ENCODE measurements around the gene SAMD1.

The SAMD1 gene

GRCh38 chr19:14090509-14091080 is at the start of gene SAMD1:
Gene SAMD1, minus strand, starts transcription at chr19:14090751.
- DNase-seq (ENCODE audit: low read depth, low spot score) = no peak
- peak within 1 kb of the TSS; percentile 23 for H3K27ac ChIP-seq

GRCh38 chr19:14139944-14140343 is 49.4 kb upstream of the SAMD1 start:
- H3K27ac ChIP-seq = no peak overlapping the region
- DNase-seq (ENCODE audit: low read depth, low spot score) = no peak

GRCh38 chr19:14138576-14139265 is 48.2 kb upstream of the SAMD1 start:
- peak overlapping the region; percentile 88 for H3K27ac ChIP-seq
- no peak for DNase-seq (ENCODE audit: low read depth, low spot score)

- DNase-seq (ENCODE audit: low read depth, low spot score) = peak; percentile 99
- peak within 1 kb of the TSS; percentile 88 for H3K27ac ChIP-seq
Observed at GRCh38 chr19:14136509-14137281, 46.1 kb upstream of the SAMD1 start, which contains the start of gene ASF1B. Gene ASF1B, minus strand, starts transcription at chr19:14136589. Its CDS starts 133 bp downstream, at chr19:14136456.

- no peak for DNase-seq (ENCODE audit: low read depth, low spot score)
- H3K27ac ChIP-seq = no peak overlapping the region
Observed at GRCh38 chr19:14135985-14136508, 45.5 kb upstream of the SAMD1 start.

GRCh38 chr19:14135355-14135754 is 44.8 kb upstream of the SAMD1 start:
- no peak for DNase-seq (ENCODE audit: low read depth, low spot score)
- H3K27ac ChIP-seq = no peak overlapping the region

- no peak overlapping the region for H3K27ac ChIP-seq
- no peak for DNase-seq (ENCODE audit: low read depth, low spot score)
Observed at GRCh38 chr19:14127929-14128509, 37.5 kb upstream of the SAMD1 start.

- DNase-seq (ENCODE audit: low read depth, low spot score) = no peak
- H3K27ac ChIP-seq = no peak overlapping the region
Observed at GRCh38 chr19:14127176-14127575, 36.6 kb upstream of the SAMD1 start.

GRCh38 chr19:14122924-14123323 is 32.4 kb upstream of the SAMD1 start:
- no peak for DNase-seq (ENCODE audit: low read depth, low spot score)

GRCh38 chr19:14120497-14120780 is 29.9 kb upstream of the SAMD1 start:
- no peak for DNase-seq (ENCODE audit: low read depth, low spot score)
- H3K27ac ChIP-seq = no peak overlapping the region

More at GRCh38 chr19:14122924-14123323, 32.4 kb upstream of the SAMD1 start:
- H3K27ac ChIP-seq = no peak overlapping the region

GRCh38 chr19:14119644-14120496 is 29.3 kb upstream of the SAMD1 start:
- DNase-seq (ENCODE audit: low read depth, low spot score) = no peak
- H3K27ac ChIP-seq = no peak overlapping the region

- peak overlapping the region; percentile 81 for H3K27ac ChIP-seq
- DNase-seq (ENCODE audit: low read depth, low spot score) = no peak
Observed at GRCh38 chr19:14119146-14119545, 28.6 kb upstream of the SAMD1 start.

- DNase-seq (ENCODE audit: low read depth, low spot score) = no peak
Observed at GRCh38 chr19:14118165-14119051, 27.9 kb upstream of the SAMD1 start.

GRCh38 chr19:14117668-14118164 is 27.2 kb upstream of the SAMD1 start, which contains the start of gene PRKACA:
Gene PRKACA, minus strand, starts transcription at chr19:14117762. Its CDS starts 215 bp downstream, at chr19:14117547.
- DNase-seq (ENCODE audit: low read depth, low spot score) = peak; percentile 97
- peak within 1 kb of the TSS; percentile 81 for H3K27ac ChIP-seq

More at GRCh38 chr19:14118165-14119051, 27.9 kb upstream of the SAMD1 start:
- H3K27ac ChIP-seq = peak overlapping the region; percentile 81

- no peak for DNase-seq (ENCODE audit: low read depth, low spot score)
- no peak overlapping the region for H3K27ac ChIP-seq
Observed at GRCh38 chr19:14116918-14117578, 26.5 kb upstream of the SAMD1 start.

- no peak overlapping the region for H3K27ac ChIP-seq
- DNase-seq (ENCODE audit: low read depth, low spot score) = no peak
Observed at GRCh38 chr19:14116525-14116917, 26.0 kb upstream of the SAMD1 start.

- DNase-seq (ENCODE audit: low read depth, low spot score) = no peak
- no peak overlapping the region for H3K27ac ChIP-seq
Observed at GRCh38 chr19:14115756-14116155, 25.2 kb upstream of the SAMD1 start.

GRCh38 chr19:14114854-14115253 is 24.3 kb upstream of the SAMD1 start:
- H3K27ac ChIP-seq = no peak overlapping the region
- no peak for DNase-seq (ENCODE audit: low read depth, low spot score)
